Measurements from ENCODE around the gene KCNK1.

Gene KCNK1

DNA sequence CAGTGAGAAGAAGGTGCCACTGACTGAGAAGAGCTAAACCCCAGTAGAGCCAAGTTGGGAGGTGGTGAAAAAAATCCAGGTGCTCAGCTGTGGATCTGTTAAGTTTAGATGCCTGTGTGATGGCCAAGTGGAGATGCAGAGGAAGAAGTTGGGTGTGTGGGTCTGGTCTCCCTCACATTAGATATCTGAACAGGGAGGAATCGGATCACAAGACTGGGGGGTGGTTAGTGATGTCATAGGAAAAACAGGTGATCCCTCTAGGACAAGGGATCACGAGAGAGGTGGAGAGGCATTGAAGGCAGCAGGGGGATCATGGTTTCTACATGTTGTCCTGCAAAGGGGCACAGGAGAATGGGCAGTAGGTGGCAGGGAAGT lies 22.6 kb downstream of the KCNK1 start:
- DNase-seq (ENCODE audit: low read depth) = no peak

DNA sequence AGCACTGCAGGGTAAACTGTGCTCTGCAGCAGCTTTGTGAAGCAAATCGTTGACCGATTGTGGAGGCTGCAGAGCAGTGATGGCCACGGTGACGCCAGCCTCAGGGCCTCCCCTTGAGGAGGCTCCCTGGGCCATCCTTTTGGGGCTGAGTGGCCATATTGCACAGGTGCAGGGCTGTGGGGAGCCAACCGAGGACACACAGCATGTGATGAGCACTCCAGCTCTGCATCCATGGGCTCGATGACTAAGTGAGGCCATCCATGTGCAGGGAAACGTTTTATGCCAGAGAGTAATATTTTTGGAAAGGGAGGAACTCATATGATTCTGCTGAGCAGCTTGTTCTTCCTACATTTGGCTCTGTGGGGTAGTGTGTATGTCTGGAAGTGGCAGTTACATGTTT lies 24.6 kb downstream of the KCNK1 start:
- no peak for DNase-seq (ENCODE audit: low read depth)

DNA sequence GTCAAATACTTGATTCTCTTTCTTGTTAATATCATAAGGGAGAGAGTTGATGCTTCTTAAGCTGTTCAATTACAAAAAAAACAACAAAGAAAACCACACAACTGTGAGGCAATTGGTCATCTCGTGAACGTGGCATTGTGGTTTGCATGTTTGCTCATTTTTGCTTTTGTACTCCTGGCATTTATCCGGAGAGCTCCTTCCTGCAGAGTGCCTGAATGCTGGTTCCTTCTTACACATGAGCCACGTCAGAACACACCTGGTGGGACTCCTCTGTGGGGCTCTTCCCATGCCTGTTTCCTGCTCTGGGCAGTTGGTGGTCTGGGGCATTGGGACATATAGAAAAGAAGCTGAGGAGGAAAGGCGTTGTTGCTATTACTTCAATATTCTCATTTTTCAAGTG lies 25.7 kb downstream of the KCNK1 start:
- no peak for DNase-seq (ENCODE audit: low read depth)

DNA sequence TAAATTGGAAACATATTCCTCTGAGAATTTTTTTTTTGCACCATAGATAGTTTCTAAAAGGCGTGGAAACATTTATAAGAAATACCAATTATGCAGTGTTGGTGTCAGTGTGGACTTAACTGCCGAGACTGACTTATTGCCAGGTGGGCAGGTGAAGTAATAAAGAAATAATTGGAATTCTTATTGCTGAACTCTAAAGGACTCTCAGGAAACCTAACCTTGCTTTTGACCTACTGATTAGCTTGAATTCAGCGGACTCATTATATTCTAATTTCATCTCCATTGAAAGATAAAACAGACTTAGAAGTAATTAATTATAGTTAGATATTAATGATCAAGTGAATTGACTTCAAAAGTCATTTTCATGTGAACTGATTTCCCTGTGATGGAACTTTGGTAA lies 26.3 kb downstream of the KCNK1 start:
- DNase-seq (ENCODE audit: low read depth) = no peak

DNA sequence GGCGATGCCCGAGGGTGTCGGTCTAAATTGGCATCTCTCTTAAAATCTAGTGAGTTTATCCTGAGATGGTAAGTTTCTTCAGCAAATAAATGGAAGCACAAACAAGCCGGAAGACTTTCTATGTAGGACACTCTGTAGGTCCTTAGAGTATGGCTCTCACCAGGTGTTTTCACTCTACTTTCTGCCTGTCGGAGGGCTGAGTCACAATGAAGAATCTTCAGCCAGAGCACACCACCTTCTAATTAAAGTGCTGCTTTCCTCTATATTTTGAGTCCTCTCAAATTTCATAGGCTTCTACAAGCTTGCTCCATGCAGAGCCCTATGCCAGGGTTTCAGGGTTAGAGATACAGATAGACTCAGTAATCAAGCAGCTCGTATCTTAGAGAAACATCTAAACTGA lies 27.1 kb downstream of the KCNK1 start:
- no peak for DNase-seq (ENCODE audit: low read depth)

DNA sequence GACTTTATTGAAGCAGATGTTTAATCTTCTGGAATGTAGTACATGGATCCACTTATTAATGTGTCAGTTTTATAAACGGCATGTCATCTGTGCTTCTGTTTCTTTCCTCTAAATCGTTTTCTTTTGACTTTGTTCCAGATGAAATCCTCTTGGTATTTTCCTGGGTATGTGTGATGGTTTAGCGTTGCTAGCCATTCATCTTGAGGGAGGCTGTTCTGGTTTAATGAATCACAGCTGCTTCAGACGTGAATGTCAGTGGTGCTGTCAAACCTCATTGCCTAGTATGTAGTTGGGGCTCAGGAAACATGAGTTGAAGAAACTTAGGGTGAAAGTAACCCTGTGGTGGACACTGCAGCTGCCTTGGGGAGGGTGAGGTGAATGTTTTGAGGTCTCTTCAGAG lies 33.2 kb downstream of the KCNK1 start:
- DNase-seq (ENCODE audit: low read depth) = no peak

DNA sequence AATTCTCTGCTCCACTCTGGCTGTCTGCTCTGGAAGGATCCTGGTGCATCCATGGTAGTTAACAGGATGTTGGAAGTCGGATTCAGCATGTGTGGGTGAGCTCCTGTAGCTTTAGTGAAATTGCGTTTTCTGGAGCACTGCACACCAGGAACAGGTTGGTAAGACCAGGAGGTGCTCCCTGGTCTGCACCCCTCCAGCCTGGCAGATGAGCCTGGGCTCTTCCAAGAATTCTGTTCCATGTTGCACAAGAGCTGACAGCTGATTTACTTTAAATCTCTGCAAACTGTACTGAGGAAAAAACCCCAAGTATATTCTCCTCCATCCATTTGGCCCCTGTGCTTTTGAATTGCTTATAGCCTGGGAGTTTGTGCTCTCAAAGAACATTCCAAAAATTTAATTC lies 33.7 kb downstream of the KCNK1 start:
- DNase-seq (ENCODE audit: low read depth) = no peak

DNA sequence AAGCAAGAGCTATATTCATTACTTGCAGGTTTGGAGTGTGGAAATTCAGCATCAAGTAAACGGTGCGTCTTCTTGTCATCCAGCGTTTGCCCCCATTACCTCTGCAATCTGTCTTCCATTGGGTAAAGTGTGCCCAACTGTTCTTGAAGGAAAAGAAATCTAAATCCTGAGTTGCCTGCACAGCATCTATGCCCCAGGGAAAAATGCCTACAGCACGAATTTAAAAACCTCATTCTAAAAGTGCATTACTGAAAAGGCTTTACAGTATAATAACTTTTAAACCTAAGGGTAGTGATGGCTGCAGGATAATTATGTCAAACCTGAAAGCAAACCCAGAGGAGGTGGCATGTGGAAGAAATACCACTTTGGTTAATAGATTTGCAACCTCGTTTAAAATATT lies 37.2 kb downstream of the KCNK1 start:
- DNase-seq (ENCODE audit: low read depth) = no peak

DNA sequence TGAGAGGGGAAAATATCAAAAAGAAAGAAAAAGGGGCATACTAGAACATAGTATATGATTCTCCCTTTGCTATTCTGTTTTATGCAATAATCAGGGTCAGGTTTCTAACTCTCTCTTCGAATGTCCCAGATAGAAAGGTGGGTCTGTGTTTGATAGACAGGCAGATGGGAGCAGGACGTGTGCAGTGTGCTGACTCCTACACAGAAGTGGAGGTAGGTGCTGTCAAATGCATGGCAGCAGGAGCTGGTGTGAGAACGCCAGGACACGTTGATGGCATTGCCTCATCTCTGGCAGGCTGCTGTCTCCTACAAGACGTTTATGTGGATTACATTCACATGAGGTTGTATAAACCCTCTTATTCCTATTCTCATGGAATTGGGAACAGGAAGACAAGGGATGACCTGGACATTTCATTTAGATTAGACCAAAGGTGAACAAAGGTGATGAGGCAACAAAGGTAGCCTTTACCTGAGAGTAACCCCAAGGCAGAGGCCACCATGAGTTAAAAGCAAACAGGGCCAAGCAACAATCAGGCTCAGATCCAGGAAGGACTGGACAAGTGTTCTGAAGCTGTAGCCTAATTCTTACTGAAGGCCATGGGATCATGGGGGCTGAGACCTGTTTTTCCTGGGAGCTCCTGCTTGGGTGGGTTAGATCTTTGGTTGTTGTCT lies 37.8 kb downstream of the KCNK1 start:
- DNase-seq (ENCODE audit: low read depth) = no peak

DNA sequence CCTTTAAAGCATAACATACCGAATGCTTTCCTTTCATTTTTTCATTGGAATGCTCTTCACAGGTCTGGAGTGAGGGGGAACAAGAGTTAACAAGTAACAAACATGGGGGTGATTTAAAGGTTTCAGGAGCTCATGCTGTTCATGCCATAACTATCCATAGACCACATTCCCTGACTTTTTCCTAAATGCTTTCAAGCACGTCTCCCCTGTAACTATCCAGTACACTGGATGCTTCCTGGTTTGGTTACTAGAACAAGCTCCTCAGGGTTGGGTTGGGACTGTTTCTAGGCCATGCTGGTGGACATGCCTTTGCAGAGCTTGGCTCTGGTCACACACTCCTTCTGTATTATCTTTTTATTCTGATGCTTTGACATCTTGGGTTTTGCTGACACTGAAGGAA lies 38.6 kb downstream of the KCNK1 start:
- no peak for DNase-seq (ENCODE audit: low read depth)

DNA sequence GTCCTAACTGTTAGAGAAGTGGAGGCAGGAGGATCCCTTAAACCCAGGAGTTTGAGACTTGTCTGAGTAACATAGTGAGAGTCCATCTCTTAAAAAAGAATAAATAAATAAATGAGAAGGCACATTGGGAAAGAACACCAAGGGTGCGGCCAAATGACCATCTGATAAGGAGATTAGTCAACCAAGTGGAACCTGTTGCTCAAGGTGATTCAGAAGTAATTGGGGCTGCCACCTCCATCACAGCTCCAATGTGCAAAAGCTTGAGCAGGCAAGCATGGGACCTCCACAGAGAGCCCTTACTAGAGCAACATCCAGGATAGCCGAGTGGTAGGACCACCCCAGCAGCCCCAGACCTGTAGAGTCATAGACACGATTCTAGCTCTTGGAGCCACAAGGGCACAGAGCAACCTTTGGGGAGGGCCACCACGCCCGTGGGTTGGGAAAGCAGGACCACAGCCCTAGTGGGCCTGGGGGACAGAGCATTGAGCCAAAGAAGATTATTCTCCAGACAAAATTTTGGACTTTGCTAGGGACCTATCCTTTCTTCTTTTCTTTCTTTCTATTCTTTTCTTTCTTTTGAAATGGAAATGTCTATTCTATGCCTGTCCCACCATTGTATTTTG lies 40.9 kb downstream of the KCNK1 start:
- DNase-seq (ENCODE audit: low read depth) = no peak

DNA sequence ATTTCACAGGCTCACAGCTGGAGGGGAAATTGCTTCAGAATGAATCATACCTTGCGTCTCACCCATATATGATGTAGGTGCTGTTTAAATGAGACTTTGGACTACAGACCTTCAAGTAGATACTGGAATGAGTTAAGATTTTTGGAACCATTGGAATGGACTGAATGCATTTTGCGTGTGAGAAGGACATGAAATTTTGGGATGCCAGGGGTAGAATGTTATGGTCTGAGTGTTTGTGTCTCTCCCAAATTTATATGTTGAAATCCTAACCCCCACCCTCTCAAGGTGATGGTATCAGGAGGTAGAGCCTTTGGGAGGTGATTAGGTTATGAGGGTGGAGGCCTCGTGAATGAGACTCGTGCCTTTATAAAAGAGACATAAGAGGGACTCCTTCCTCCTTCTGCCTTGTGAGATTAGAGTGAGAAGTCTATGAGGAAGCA lies 41.4 kb downstream of the KCNK1 start:
- no peak for DNase-seq (ENCODE audit: low read depth)

DNA sequence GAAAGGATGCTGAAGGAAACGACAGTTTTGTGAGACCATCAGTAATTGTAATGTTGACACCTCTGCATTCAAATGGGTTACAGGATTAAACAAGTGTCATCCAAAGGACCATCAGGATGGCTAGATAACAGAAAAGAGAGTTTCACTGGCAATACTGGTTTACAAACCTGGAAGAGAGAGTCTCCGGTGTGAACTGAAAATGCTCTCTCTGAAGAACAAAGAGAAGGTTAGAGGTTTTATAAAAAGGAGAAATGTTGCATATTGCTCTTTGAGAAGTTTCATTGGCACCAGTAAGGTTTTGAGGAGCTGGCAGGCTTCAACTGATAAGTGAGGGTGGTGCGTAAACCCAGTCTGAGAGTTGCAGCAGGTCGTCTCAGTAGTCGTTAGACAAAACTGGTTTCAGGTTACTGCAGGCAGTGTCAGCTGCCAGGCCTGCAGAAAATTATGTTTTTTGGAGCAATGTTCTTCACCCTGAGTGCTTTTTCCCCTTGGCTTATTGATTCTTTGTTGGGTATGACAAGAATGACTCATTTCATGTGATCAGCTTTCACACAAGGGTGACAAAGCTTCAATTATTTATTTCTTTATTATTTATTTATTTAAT lies 42.2 kb downstream of the KCNK1 start:
- no peak for DNase-seq (ENCODE audit: low read depth)

DNA sequence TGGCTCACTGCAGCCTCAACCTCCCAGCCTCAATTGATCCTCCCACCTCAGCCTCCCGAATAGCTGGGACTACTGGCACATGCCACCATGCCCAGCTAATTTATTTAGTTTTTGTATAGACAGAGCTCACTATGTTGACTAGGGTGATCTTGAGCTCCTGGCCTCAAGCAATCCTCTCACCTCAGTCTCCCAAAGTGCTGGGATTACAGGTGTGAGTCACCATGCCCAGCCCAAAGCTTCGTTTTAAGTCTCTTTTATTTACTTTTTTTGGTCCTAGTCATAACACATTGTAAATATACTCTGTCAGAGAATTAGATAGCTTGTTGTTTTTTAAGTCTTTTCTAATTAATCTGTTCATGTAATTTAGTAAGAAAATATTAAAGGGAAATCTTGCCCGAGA lies 42.8 kb downstream of the KCNK1 start:
- no peak for DNase-seq (ENCODE audit: low read depth)

DNA sequence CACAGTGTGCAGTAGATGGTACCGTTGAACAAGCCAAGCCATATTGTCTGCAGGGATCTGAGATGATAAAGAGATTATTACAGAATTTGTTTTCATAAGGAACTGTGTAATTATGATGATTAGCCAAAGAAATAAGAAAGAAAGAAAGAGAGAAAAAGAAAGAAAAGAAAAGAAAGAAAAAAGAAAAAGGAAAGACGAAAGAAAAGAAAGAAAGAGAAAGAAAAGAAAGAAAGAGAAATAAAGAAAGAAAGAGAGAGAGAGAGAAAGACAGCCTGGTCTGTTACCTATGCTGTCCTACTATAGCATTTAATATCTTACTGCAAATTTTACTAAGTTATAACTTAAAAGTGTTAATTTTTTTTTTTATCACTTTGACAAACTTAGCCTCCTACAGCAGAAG lies 43.6 kb downstream of the KCNK1 start:
- no peak for DNase-seq (ENCODE audit: low read depth)

DNA sequence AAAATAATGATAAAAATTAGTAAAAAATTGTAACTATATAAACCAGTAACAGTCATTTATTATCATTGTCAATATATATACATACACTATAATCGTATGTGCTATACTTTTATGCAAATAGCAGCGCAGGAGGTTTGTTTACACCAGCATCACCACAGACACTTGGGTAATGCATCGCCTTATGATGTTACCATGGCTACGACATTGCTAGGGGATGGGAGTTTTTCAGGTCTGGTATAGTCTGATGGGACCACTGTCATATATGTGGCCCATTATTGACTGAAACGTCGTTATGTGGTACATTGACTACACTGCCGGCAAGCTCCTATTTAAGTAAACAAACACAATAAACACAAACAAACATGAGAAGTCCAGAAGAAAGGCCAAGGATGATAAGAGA lies 45.6 kb downstream of the KCNK1 start:
- DNase-seq (ENCODE audit: low read depth) = no peak

DNA sequence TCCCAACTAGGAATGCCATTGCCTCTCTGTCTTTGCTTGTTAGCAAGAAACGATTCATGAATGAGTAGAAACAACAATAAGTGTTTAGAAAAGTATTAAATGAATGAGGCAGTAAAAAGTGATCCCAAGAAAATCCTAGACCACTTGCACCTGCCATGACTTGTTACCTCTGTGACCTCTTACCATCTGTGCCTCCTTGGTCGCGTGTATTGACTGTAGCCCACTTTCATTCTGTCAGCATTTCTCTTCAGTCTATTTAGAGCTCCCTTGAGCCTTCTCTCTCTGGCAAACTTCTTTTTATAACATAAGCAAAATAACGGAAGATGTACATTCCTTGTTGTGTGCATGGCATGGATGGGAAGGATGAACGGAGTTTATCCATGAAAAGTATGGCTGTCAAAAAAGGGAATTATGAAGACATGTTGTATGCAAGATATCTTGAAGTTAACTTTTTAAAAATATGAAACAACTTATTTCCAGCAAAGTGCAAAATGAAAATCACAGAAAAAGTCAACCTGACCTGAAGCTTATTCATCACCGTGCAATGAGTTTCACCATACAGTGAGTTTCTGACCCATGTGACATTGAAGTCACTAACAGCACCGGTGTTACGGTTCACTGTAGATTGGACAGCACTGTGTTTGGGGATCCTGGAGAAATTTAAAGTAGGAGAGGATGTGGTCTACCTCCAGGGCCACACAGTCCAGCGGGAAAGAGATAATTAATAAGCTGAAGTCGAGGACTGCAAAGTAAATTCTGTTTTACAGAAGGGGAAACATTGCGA lies 47.7 kb downstream of the KCNK1 start:
- no peak for DNase-seq (ENCODE audit: low read depth)

DNA sequence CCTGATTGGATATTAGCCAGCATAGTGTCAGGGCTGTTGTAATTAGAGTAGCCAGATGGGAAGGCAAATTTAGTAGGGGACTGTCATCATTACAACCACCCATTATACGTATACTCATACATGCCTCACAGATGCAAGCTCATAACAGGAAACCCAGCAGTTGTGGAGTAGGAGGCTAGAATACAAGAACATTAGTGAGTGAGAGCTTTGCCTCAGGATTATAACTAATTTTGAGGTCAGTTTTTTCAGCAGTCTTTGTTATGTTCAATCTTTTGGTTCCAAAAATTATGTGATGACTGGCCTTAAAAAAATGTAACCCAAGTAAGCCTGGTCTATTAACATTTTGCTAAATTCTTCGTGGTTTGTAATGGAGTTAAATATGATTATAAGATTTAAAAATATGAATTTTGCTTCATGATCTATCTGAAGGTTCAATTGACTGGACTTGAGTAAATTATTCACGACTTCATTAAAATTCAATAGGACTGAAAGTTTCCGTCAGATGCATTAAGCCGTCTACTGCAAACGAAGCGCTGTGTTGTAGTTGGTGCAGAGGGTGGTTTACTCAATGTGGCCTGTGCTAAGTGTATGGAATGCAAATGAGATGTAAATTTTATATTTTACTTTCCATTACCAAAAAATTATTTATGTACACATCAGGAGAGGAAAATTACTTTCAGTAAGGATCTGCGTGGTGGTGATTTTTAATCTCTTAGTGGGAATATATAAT lies 48.8 kb downstream of the KCNK1 start:
- no peak for DNase-seq (ENCODE audit: low read depth)

DNA sequence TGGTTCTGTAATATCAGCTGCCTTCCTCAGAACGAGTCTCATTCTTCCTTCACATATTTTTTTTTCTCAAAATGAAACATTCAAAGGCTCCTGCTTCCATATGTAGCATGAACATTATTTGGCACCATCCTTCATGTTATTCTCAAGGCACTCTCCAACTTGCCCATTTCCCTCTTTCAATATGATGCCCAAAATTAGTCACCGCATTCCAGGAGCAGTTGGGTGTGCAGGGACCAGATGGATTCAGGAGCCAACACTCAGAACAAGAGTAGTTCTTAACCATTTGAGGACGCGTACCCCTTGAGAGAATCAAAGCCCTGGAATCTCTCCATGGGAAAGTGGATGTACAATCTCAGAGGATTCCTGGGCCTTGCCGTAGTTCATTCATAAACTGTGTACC lies 50.3 kb downstream of the KCNK1 start:
- no peak for DNase-seq (ENCODE audit: low read depth)

DNA sequence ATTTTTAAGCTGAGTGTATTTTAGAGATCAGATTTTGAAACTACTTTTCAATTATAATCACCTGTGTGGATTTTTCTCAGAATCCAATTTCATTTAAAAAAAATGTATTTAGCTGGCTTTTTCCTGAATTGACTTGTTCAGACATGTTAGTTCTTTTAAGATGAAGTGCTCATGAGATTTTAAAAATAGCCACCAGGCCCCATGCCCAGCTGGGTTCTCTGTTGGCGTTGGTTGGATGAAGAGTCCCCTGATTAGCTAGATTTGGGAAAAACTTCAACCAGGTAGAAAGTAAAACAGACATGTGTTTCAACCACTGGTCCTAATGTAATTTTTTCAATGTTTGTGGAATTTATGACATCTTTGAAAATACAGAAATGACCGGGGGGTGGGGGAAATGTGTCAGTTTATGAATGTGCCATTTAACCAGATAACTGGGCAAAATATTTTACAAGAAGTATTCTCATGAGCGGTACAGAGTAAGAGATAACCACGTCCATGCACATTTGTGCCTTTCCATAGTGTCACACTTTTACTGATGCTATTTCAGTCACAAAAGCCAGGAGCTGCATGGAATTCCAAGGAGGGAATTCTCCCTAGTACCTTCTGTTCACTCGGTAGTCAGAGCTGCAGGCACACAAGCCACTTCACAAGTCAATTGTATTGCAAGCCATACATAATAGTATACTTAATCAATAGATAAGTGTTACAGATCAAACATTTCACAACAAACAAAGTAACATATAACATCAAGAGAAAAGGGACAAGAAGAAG lies 51.1 kb downstream of the KCNK1 start:
- no peak for DNase-seq (ENCODE audit: low read depth)

DNA sequence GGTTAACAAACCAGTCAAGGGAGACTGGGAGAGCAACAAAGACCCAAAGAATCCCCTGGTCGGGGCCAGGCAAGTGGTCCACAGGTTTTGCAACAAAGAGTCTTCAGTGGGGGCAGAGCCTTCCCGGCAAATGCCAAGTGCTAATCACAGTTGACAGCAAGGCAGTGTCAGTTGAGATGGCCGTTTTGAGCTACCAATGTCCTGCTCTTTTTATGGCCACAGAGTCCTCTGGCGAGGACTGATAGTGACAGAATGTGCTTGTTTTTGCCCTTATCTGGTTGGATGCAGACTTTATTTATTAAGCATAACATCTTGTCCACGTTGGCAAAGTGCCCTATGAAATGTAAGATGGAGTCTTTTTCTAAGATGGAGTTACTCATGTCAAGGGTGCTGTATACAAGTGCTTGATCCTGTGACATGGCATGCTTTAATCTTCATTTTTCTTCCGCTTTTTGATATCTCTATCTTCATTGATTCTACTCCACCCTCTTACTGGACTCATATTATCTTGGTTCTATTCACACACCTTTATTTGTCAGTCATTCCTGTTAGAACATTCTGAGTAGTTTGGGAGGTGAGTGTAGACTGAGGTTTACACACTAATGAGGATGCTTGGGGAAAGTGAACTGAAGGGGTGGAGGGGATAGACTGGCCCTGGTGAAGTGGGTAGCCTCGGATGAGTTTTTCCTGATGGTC lies 51.8 kb downstream of the KCNK1 start:
- no peak for DNase-seq (ENCODE audit: low read depth)

All from GM04503 (cell line).